ENCODE measurements around the gene PRKCA. TPM values are rescaled to one million over a fixed set of nuclear protein-coding genes. Genes with fewer than 3 reads are reported as not detected.
A peak's percentile ranks its signal among the peaks of the same experiment; 100 is the strongest.
"Not testable (repeated sequence)": the region's sequence is repeated elsewhere in the genome, so short reads cannot be mapped to it uniquely, and the experiment has no call there.

PRKCA gene
- total RNA-seq, 1 experiment from 2014 or later = 22.6 TPM

GRCh38 chr17:66722341-66722740 is 419.9 kb downstream of the PRKCA start:
- no peaks in the 10 kb centered on the region for H3K79me2 ChIP-seq (ENCODE audit: low read length)
- H3K9me3 ChIP-seq (ENCODE audit: low read length) = no peaks in the 10 kb centered on the region
- no peak overlapping the region for H2AFZ ChIP-seq (ENCODE audit: low read length)
- ATAC-seq = no peak
- TF ChIP-seq EZH2 (IDR thresholded peaks at IDR 0.05; ENCODE audit: low read length, unreplicated experiment) (no peak), EZH2phosphoT487 (IDR thresholded peaks at IDR 0.05; ENCODE audit: borderline replicate concordance, low read length) (no peak), CTCF (conservative IDR thresholded peaks at IDR 0.05; ENCODE audit: low read depth, low read length) (no peak)
- H3K4me1 ChIP-seq (ENCODE audit: insufficient read depth, low read length) = peaks cover 17% of the 10 kb centered on the region
- BruUV-seq (replicated peaks) = no TSS peak
- H3K27me3 ChIP-seq (ENCODE audit: low read length) = no peaks in the 10 kb centered on the region
- H3K27ac ChIP-seq (ENCODE audit: low read length) = no peak overlapping the region
- ChIA-PET CTCF (no interaction called here), POLR2A (ENCODE audit: unreplicated experiment) (no interaction called here)
- no peak overlapping the region for H3K4me3 ChIP-seq (ENCODE audit: low read length)
- intact Hi-C loops (cut with micrococcal nuclease) = loop anchor here (10.0 kb wide), 1 partner anchor 372 kb away; no protein-coding TSS in a partner anchor
- no peak overlapping the region for H3K9ac ChIP-seq (ENCODE audit: low read length)
- no peaks in the 10 kb centered on the region for H3F3A ChIP-seq (ENCODE audit: low read length, unreplicated experiment)
- no peaks in the 10 kb centered on the region for H4K20me1 ChIP-seq (ENCODE audit: low read length)
- H3K4me2 ChIP-seq (ENCODE audit: low read length) = no peak overlapping the region
- no peaks in the 10 kb centered on the region for H3K9me2 ChIP-seq (replicated peaks; ENCODE audit: low read length)
- no peak for DNase-seq
- no peaks in the 10 kb centered on the region for H3K36me3 ChIP-seq (ENCODE audit: low read depth, low read length)

- Histone ChIP-seq H2AFZ (ENCODE audit: low read length) (no peak overlapping the region), H4K20me1 (ENCODE audit: low read length) (no peaks in the 10 kb centered on the region), H3K9ac (ENCODE audit: low read length) (no peak overlapping the region), H3K4me3 (ENCODE audit: low read length) (no peak overlapping the region), H3F3A (ENCODE audit: low read length, unreplicated experiment) (no peaks in the 10 kb centered on the region), H3K27me3 (ENCODE audit: low read length) (no peaks in the 10 kb centered on the region), H3K9me3 (ENCODE audit: low read length) (no peaks in the 10 kb centered on the region), H3K79me2 (ENCODE audit: low read length) (no peaks in the 10 kb centered on the region), H3K4me1 (ENCODE audit: insufficient read depth, low read length) (peaks cover 9% of the 10 kb centered on the region), H3K9me2 (replicated peaks; ENCODE audit: low read length) (no peaks in the 10 kb centered on the region), H3K36me3 (ENCODE audit: low read depth, low read length) (no peaks in the 10 kb centered on the region), H3K4me2 (ENCODE audit: low read length) (no peak overlapping the region), H3K27ac (ENCODE audit: low read length) (no peak overlapping the region)
- POLR2A ChIA-PET (ENCODE audit: unreplicated experiment) = interaction anchor here (0.6 kb wide), 2 partner anchors 20 to 656 kb away, joined by 4 to 7 read pairs; no protein-coding TSS in a partner anchor
- no TSS peak for BruUV-seq (replicated peaks)
- CTCF ChIA-PET = interaction anchor here (0.6 to 1.4 kb wide), 3 partner anchors 9 to 283 kb away, joined by 3 to 9 read pairs (median 6); no protein-coding TSS in a partner anchor
- peak; percentile 47 for DNase-seq
- intact Hi-C loops (cut with micrococcal nuclease) = loop anchor here (1.0 to 10.0 kb wide), 2 partner anchors 9 to 370 kb away; no protein-coding TSS in a partner anchor
- ATAC-seq = peak; percentile 83
- TF ChIP-seq EZH2phosphoT487 (IDR thresholded peaks at IDR 0.05; ENCODE audit: borderline replicate concordance, low read length) (no peak), EZH2 (IDR thresholded peaks at IDR 0.05; ENCODE audit: low read length, unreplicated experiment) (no peak), CTCF (conservative IDR thresholded peaks at IDR 0.05; ENCODE audit: low read depth, low read length) (no peak)
Measured at GRCh38 chr17:66724581-66725341, 422.3 kb downstream of the PRKCA start.

- H3K36me3 ChIP-seq (ENCODE audit: low read depth, low read length); H3K79me2 ChIP-seq (ENCODE audit: low read length); H3K4me3 ChIP-seq (ENCODE audit: low read length); BruUV-seq (replicated peaks); H3K9me2 ChIP-seq (replicated peaks; ENCODE audit: low read length); H3K9ac ChIP-seq (ENCODE audit: low read length); DNase-seq; CTCF ChIA-PET; H3K4me1 ChIP-seq (ENCODE audit: insufficient read depth, low read length); H3K4me2 ChIP-seq (ENCODE audit: low read length); H4K20me1 ChIP-seq (ENCODE audit: low read length); H3K27ac ChIP-seq (ENCODE audit: low read length); ATAC-seq; H3F3A ChIP-seq (ENCODE audit: low read length, unreplicated experiment); H2AFZ ChIP-seq (ENCODE audit: low read length); H3K27me3 ChIP-seq (ENCODE audit: low read length); H3K9me3 ChIP-seq (ENCODE audit: low read length): not testable (repeated sequence)
- POLR2A ChIA-PET (ENCODE audit: unreplicated experiment) = interaction anchor here (0.6 kb wide), 1 partner anchor 655 kb away, joined by 7 read pairs; no protein-coding TSS in a partner anchor
- intact Hi-C loops (cut with micrococcal nuclease) = loop anchor here (10.0 kb wide), 1 partner anchor 369 kb away; no protein-coding TSS in a partner anchor
Measured at GRCh38 chr17:66725438-66725837, 423.0 kb downstream of the PRKCA start.
